Measurements from ENCODE around the gene IQSEC1. TPM values are rescaled to one million over a fixed set of nuclear protein-coding genes. Genes with fewer than 3 reads are reported as not detected.

IQSEC1 gene
- total and polyA plus RNA-seq, 10 of the 15 experiments (the other 5 are each of a cell fraction or from before 2014, with no cell fraction given), result 0.92 to 55.2 (median 8.5) TPM

- WGBS (ENCODE audit: insufficient coverage, insufficient replicate concordance, low lambda C conversion rate, missing lambda C conversion rate), result 7% methylated on average over 5 of the region's 5 CpGs
- ATAC-seq (no peak), DNase-seq (ENCODE audit: low read depth, low spot score) (no peak), FAIRE-seq (no peak)
- Histone ChIP-seq H3K4me3 (no peak overlapping the region), H3K4me2 (ENCODE audit: control insufficient read depth, insufficient read depth) (no peak overlapping the region), H4K20me1 (ENCODE audit: control insufficient read depth, insufficient read depth) (no peaks in the 10 kb centered on the region), H2AFZ (ENCODE audit: control insufficient read depth, low read depth, low read length) (no peak overlapping the region), H3K36me3 (ENCODE audit: control insufficient read depth in 2 of 2, insufficient read depth in 2 of 2, low read length in 1 of 2) (no peaks in the 10 kb centered on the region), H3K9me3 (replicated peaks; ENCODE audit: control insufficient read depth, insufficient read depth, low read length) (no peaks in the 10 kb centered on the region), H3K27me3 (replicated peaks in 1 of 2; ENCODE audit: control insufficient read depth in 2 of 2, insufficient read depth in 2 of 2, low read length in 1 of 2) (peaks cover 2% of the 10 kb centered on the region in 2 experiments; a peak in 2 of 4 replicates), H3K27ac (ENCODE audit: control insufficient read depth, insufficient read depth) (no peak overlapping the region), H3K9ac (ENCODE audit: control insufficient read depth, insufficient read depth, low read length) (no peak overlapping the region), H3K79me2 (ENCODE audit: control insufficient read depth, insufficient read depth, low read length) (no peaks in the 10 kb centered on the region), H3K4me1 (ENCODE audit: control insufficient read depth, insufficient read depth, low read length) (no peaks in the 10 kb centered on the region)
- TF ChIP-seq CREM (IDR thresholded peaks at IDR 0.05; ENCODE audit: low read depth) (no peak), CBFB (IDR thresholded peaks at IDR 0.05; ENCODE audit: low read depth) (no peak), USF2 (IDR thresholded peaks at IDR 0.05; ENCODE audit: borderline replicate concordance, low read depth, low read length) (no peak), PML (IDR thresholded peaks at IDR 0.05; ENCODE audit: low read length) (no peak), NFYA (IDR thresholded peaks at IDR 0.05; ENCODE audit: borderline replicate concordance, low read depth, low read length) (no peak), ZZZ3 (IDR thresholded peaks at IDR 0.05; ENCODE audit: control insufficient read depth, insufficient read length, low read depth) (no peak), TBL1XR1 (IDR thresholded peaks at IDR 0.05; ENCODE audit: low read depth, low read length) (no peak), SMAD5 (IDR thresholded peaks at IDR 0.05; ENCODE audit: low read depth) (no peak), TARDBP (IDR thresholded peaks at IDR 0.05; ENCODE audit: borderline replicate concordance) (no peak), RBBP5 (conservative IDR thresholded peaks at IDR 0.05) (no peak), SREBF2 (IDR thresholded peaks at IDR 0.05; ENCODE audit: low read length) (no peak), IRF4 (IDR thresholded peaks at IDR 0.05; ENCODE audit: low read depth, low read length) (no peak), SKIL (IDR thresholded peaks at IDR 0.05; ENCODE audit: low read depth, poor library complexity, severe bottlenecking) (no peak)
- intact Hi-C loops (cut with micrococcal nuclease; ENCODE audit: unreplicated experiment) (no loop called here), in situ Hi-C loops (cut with MboI) (no loop called here)
- POLR2A ChIA-PET, result no interaction called here
- RAD21 ChIA-PET (ENCODE audit: unreplicated experiment), result interaction anchor here (0.6 kb wide), 2 partner anchors 182 to 202 kb away, joined by 3 to 4 read pairs; no protein-coding TSS in a partner anchor
- BruUV-seq (replicated peaks), result no TSS peak
- SMC1A ChIA-PET (ENCODE audit: uncharacterized antibody, unreplicated experiment), result no interaction called here
- CTCF ChIA-PET, result interaction anchor here (0.6 to 1.4 kb wide), 3 partner anchors 30 to 69 kb away, joined by 3 to 5 read pairs (median 4); no protein-coding TSS in a partner anchor
These were observed 216.6 kb downstream of the IQSEC1 start for GRCh38 chr3:12856626-12857025.

Data from GM12878 (cell line).